ENCODE data around the gene ARMC6.

Gene ARMC6

GRCh38 chr19:19054315-19054938 lies 21.0 kb downstream of the ARMC6 start:
- no peaks in the 10 kb centered on the region for H3K9me3 ChIP-seq (ENCODE audit: control insufficient read depth, low read length)
- WGBS, 2 experiments (ENCODE audit: insufficient coverage in 2 of 2): 94 to 95% methylated on average over 13 of the region's 15 CpGs
- H3K4me3 ChIP-seq (ENCODE audit: extremely low read depth, insufficient read depth, low read length, poor library complexity, severe bottlenecking): no peak overlapping the region
- H3K4me1 ChIP-seq (ENCODE audit: control insufficient read depth, insufficient read depth, low read length, poor library complexity, severe bottlenecking): no peaks in the 10 kb centered on the region
- H3K36me3 ChIP-seq (ENCODE audit: control insufficient read depth, insufficient read depth, low read length): peaks cover 79% of the 10 kb centered on the region
- no peak overlapping the region for H3K27ac ChIP-seq (ENCODE audit: low read depth, low read length, severe bottlenecking)

- no peaks in the 10 kb centered on the region for H3K4me1 ChIP-seq (ENCODE audit: control insufficient read depth, insufficient read depth, low read length, poor library complexity, severe bottlenecking)
- peaks cover 82% of the 10 kb centered on the region for H3K36me3 ChIP-seq (ENCODE audit: control insufficient read depth, insufficient read depth, low read length)
- no peaks in the 10 kb centered on the region for H3K9me3 ChIP-seq (ENCODE audit: control insufficient read depth, low read length)
- H3K4me3 ChIP-seq (ENCODE audit: extremely low read depth, insufficient read depth, low read length, poor library complexity, severe bottlenecking): no peak overlapping the region
- no peak overlapping the region for H3K27ac ChIP-seq (ENCODE audit: low read depth, low read length, severe bottlenecking)
- 92 to 98% methylated on average over 17 to 19 of the region's 19 CpGs for WGBS, 2 experiments (ENCODE audit: insufficient coverage in 2 of 2)
Observed at GRCh38 chr19:19054939-19055440, 21.6 kb downstream of the ARMC6 start.

- Histone ChIP-seq H3K36me3 (ENCODE audit: control insufficient read depth, insufficient read depth, low read length) (peaks cover 76% of the 10 kb centered on the region), H3K4me3 (ENCODE audit: extremely low read depth, insufficient read depth, low read length, poor library complexity, severe bottlenecking) (no peak overlapping the region), H3K4me1 (ENCODE audit: control insufficient read depth, insufficient read depth, low read length, poor library complexity, severe bottlenecking) (no peaks in the 10 kb centered on the region), H3K27ac (ENCODE audit: low read depth, low read length, severe bottlenecking) (no peak overlapping the region), H3K9me3 (ENCODE audit: control insufficient read depth, low read length) (no peaks in the 10 kb centered on the region)
- WGBS, 2 experiments (ENCODE audit: insufficient coverage in 2 of 2): 92 to 96% methylated on average over 12 to 13 of the region's 13 CpGs
Observed at GRCh38 chr19:19055701-19056100, 22.3 kb downstream of the ARMC6 start.

GRCh38 chr19:19056636-19057275 lies 23.4 kb downstream of the ARMC6 start:
- 93 to 94% methylated on average over 5 to 9 of the region's 9 CpGs for WGBS, 2 experiments (ENCODE audit: insufficient coverage in 2 of 2)
- H3K4me3 ChIP-seq (ENCODE audit: extremely low read depth, insufficient read depth, low read length, poor library complexity, severe bottlenecking): no peak overlapping the region
- H3K4me1 ChIP-seq (ENCODE audit: control insufficient read depth, insufficient read depth, low read length, poor library complexity, severe bottlenecking): no peaks in the 10 kb centered on the region
- peaks cover 66% of the 10 kb centered on the region for H3K36me3 ChIP-seq (ENCODE audit: control insufficient read depth, insufficient read depth, low read length)
- no peaks in the 10 kb centered on the region for H3K9me3 ChIP-seq (ENCODE audit: control insufficient read depth, low read length)
- no peak overlapping the region for H3K27ac ChIP-seq (ENCODE audit: low read depth, low read length, severe bottlenecking)

GRCh38 chr19:19057317-19057716 lies 23.9 kb downstream of the ARMC6 start:
- Histone ChIP-seq H3K4me1 (ENCODE audit: control insufficient read depth, insufficient read depth, low read length, poor library complexity, severe bottlenecking) (peaks cover 4% of the 10 kb centered on the region), H3K4me3 (ENCODE audit: extremely low read depth, insufficient read depth, low read length, poor library complexity, severe bottlenecking) (no peak overlapping the region), H3K9me3 (ENCODE audit: control insufficient read depth, low read length) (no peaks in the 10 kb centered on the region), H3K36me3 (ENCODE audit: control insufficient read depth, insufficient read depth, low read length) (peaks cover 60% of the 10 kb centered on the region), H3K27ac (ENCODE audit: low read depth, low read length, severe bottlenecking) (no peak overlapping the region)
- 96 to 97% methylated on average over 12 to 13 of the region's 13 CpGs for WGBS, 2 experiments (ENCODE audit: insufficient coverage in 2 of 2)

- no peaks in the 10 kb centered on the region for H3K9me3 ChIP-seq (ENCODE audit: control insufficient read depth, low read length)
- no peak overlapping the region for H3K4me3 ChIP-seq (ENCODE audit: extremely low read depth, insufficient read depth, low read length, poor library complexity, severe bottlenecking)
- H3K36me3 ChIP-seq (ENCODE audit: control insufficient read depth, insufficient read depth, low read length): peaks cover 56% of the 10 kb centered on the region
- peaks cover 8% of the 10 kb centered on the region for H3K4me1 ChIP-seq (ENCODE audit: control insufficient read depth, insufficient read depth, low read length, poor library complexity, severe bottlenecking)
- WGBS, 2 experiments (ENCODE audit: insufficient coverage in 2 of 2): 88 to 90% methylated on average over 5 to 6 of the region's 7 CpGs
- H3K27ac ChIP-seq (ENCODE audit: low read depth, low read length, severe bottlenecking): no peak overlapping the region
Observed at GRCh38 chr19:19057720-19058119, 24.3 kb downstream of the ARMC6 start.

- peaks cover 49% of the 10 kb centered on the region for H3K36me3 ChIP-seq (ENCODE audit: control insufficient read depth, insufficient read depth, low read length)
- H3K9me3 ChIP-seq (ENCODE audit: control insufficient read depth, low read length): no peaks in the 10 kb centered on the region
- H3K4me1 ChIP-seq (ENCODE audit: control insufficient read depth, insufficient read depth, low read length, poor library complexity, severe bottlenecking): peaks cover 12% of the 10 kb centered on the region
- no peak overlapping the region for H3K4me3 ChIP-seq (ENCODE audit: extremely low read depth, insufficient read depth, low read length, poor library complexity, severe bottlenecking)
- no peak overlapping the region for H3K27ac ChIP-seq (ENCODE audit: low read depth, low read length, severe bottlenecking)
- WGBS, 2 experiments (ENCODE audit: insufficient coverage in 2 of 2): 90 to 95% methylated on average over 16 to 17 of the region's 17 CpGs
Observed at GRCh38 chr19:19059018-19059836, 25.8 kb downstream of the ARMC6 start.

- WGBS, 2 experiments (ENCODE audit: insufficient coverage in 2 of 2): 89 to 96% methylated on average over 12 of the region's 12 CpGs
- Histone ChIP-seq H3K27ac (ENCODE audit: low read depth, low read length, severe bottlenecking) (no peak overlapping the region), H3K36me3 (ENCODE audit: control insufficient read depth, insufficient read depth, low read length) (peaks cover 41% of the 10 kb centered on the region), H3K4me1 (ENCODE audit: control insufficient read depth, insufficient read depth, low read length, poor library complexity, severe bottlenecking) (peaks cover 18% of the 10 kb centered on the region), H3K4me3 (ENCODE audit: extremely low read depth, insufficient read depth, low read length, poor library complexity, severe bottlenecking) (no peak overlapping the region), H3K9me3 (ENCODE audit: control insufficient read depth, low read length) (no peaks in the 10 kb centered on the region)
Observed at GRCh38 chr19:19059837-19060611, 26.6 kb downstream of the ARMC6 start.

GRCh38 chr19:19061506-19061905 lies 28.1 kb downstream of the ARMC6 start:
- Histone ChIP-seq H3K36me3 (ENCODE audit: control insufficient read depth, insufficient read depth, low read length) (peaks cover 34% of the 10 kb centered on the region), H3K4me1 (ENCODE audit: control insufficient read depth, insufficient read depth, low read length, poor library complexity, severe bottlenecking) (peaks cover 23% of the 10 kb centered on the region), H3K27ac (ENCODE audit: low read depth, low read length, severe bottlenecking) (no peak overlapping the region), H3K9me3 (ENCODE audit: control insufficient read depth, low read length) (no peaks in the 10 kb centered on the region), H3K4me3 (ENCODE audit: extremely low read depth, insufficient read depth, low read length, poor library complexity, severe bottlenecking) (no peak overlapping the region)
- 99 to 100% methylated on average over 6 to 8 of the region's 8 CpGs for WGBS, 2 experiments (ENCODE audit: insufficient coverage in 2 of 2)

- H3K27ac ChIP-seq (ENCODE audit: low read depth, low read length, severe bottlenecking): peak overlapping the region; percentile 30
- no peaks in the 10 kb centered on the region for H3K9me3 ChIP-seq (ENCODE audit: control insufficient read depth, low read length)
- H3K4me3 ChIP-seq (ENCODE audit: extremely low read depth, insufficient read depth, low read length, poor library complexity, severe bottlenecking): peak overlapping the region; percentile 46
- H3K4me1 ChIP-seq (ENCODE audit: control insufficient read depth, insufficient read depth, low read length, poor library complexity, severe bottlenecking): peaks cover 23% of the 10 kb centered on the region
- peaks cover 23% of the 10 kb centered on the region for H3K36me3 ChIP-seq (ENCODE audit: control insufficient read depth, insufficient read depth, low read length)
- WGBS, 2 experiments (ENCODE audit: insufficient coverage in 2 of 2): 78 to 91% methylated on average over 3 to 4 of the region's 4 CpGs
Observed at GRCh38 chr19:19062454-19063182, 29.2 kb downstream of the ARMC6 start.
